ENCODE data around the gene SLC29A3. TPM values are rescaled to one million over a fixed set of nuclear protein-coding genes. Genes with fewer than 3 reads are reported as not detected.

Gene SLC29A3
- total RNA-seq, 1 experiment from 2014 or later: 9.2 TPM

- Histone ChIP-seq H3K23me2 (ENCODE audit: insufficient read length, low read depth, low read length, poor library complexity, severe bottlenecking) (peaks cover 6% of the 10 kb centered on the region), H3K23ac (ENCODE audit: insufficient read length, low read depth, low read length) (no peak overlapping the region), H3K4me2 (ENCODE audit: insufficient read depth, insufficient read length, low read length) (no peak overlapping the region), H3K14ac (ENCODE audit: insufficient read depth, low read length) (no peak overlapping the region), H2BK20ac (ENCODE audit: low read depth, low read length, poor library complexity, severe bottlenecking) (no peak overlapping the region), H4K91ac (ENCODE audit: insufficient read length, low read depth, low read length) (no peak overlapping the region), H3K79me1 (ENCODE audit: insufficient read depth, low read depth, low read length, poor library complexity, severe bottlenecking) (no peaks in the 10 kb centered on the region), H3T11ph (ENCODE audit: low read length) (no peak overlapping the region), H2AK5ac (ENCODE audit: insufficient read length, low read length) (no peak overlapping the region), H3K56ac (ENCODE audit: insufficient read length, low read depth, low read length) (no peak overlapping the region), H4K5ac (ENCODE audit: insufficient read length, low read depth, low read length) (no peak overlapping the region), H2BK15ac (ENCODE audit: low read depth, low read length) (no peak overlapping the region), H2BK12ac (ENCODE audit: insufficient read length, low read depth, low read length) (no peak overlapping the region), H3K4ac (ENCODE audit: low read depth, low read length) (no peak overlapping the region), H4K8ac (replicated peaks; ENCODE audit: insufficient read length, low read depth, low read length) (no peak overlapping the region), H3K9me3 (ENCODE audit: control insufficient read depth, low read depth, low read length) (no peaks in the 10 kb centered on the region), H3K27ac (ENCODE audit: insufficient read length, low read depth, low read length) (no peak overlapping the region), H3K4me1 (ENCODE audit: insufficient read depth, low read length) (no peaks in the 10 kb centered on the region; the same call in 1 of the 2 replicates), H3K79me2 (ENCODE audit: insufficient read depth, low read length) (no peaks in the 10 kb centered on the region), H2AFZ (ENCODE audit: low read length) (no peak overlapping the region), H3K9ac (ENCODE audit: extremely low read depth, insufficient read length, low read length) (no peak overlapping the region), H4K20me1 (ENCODE audit: control insufficient read depth, insufficient read depth, insufficient read length) (no peaks in the 10 kb centered on the region), H2BK5ac (ENCODE audit: insufficient read length, low read length) (no peak overlapping the region), H3K18ac (ENCODE audit: insufficient read length, low read depth, low read length) (no peak overlapping the region), H2BK120ac (ENCODE audit: low read depth, low read length, poor library complexity, severe bottlenecking) (no peak overlapping the region), H3K27me3 (ENCODE audit: insufficient read depth, low read length) (peaks cover 16% of the 10 kb centered on the region; the same call in 1 of the 2 replicates)
- peak; percentile 4 for DNase-seq
- H3K4me3 Mint-ChIP-seq: no peak overlapping the region
- no peak for TF ChIP-seq CTCF (conservative IDR thresholded peaks at IDR 0.05)
- no CpG with 5 or more reads among the region's 8 CpGs for WGBS (ENCODE audit: extremely low coverage, insufficient read length, low lambda C conversion rate)
- H3K27ac Mint-ChIP-seq: no peak overlapping the region; a peak in 1 of 7 replicates
- H3K9me3 Mint-ChIP-seq: no peaks in the 10 kb centered on the region
- peaks cover 15 to 23% of the 10 kb centered on the region in 2 experiments for H3K4me1 Mint-ChIP-seq
- peaks cover 0 to 1% (median 0%) of the 10 kb centered on the region in 3 experiments; a peak in 1 of 7 replicates for H3K36me3 Mint-ChIP-seq (ENCODE audit: insufficient read depth in 1 of 3, low read depth in 3 of 3)
- peaks cover 85% of the 10 kb centered on the region for H3K27me3 Mint-ChIP-seq (ENCODE audit: low read depth)
Observed at GRCh38 chr10:71393841-71394475, 74.9 kb downstream of the SLC29A3 start.

Measured in H9 (cell line).